CD1c-positive myeloid dendritic cell (primary cell): ENCODE measurements around the gene MICA.
A peak's percentile ranks its signal among the peaks of the same experiment; 100 is the strongest.

ENCODE experiments used
- DNase-seq: peaks from one replicate; pipeline ENCODE4 v3.0.0-alpha.2; 2016; ENCODE audit errors: extremely low spot score

MICA gene

GRCh38 chr6:31460361-31461025, 57.1 kb downstream of the MICA start:
- DNase-seq, result no peak

GRCh38 chr6:31462026-31462963, 58.9 kb downstream of the MICA start:
- no peak for DNase-seq

DNA sequence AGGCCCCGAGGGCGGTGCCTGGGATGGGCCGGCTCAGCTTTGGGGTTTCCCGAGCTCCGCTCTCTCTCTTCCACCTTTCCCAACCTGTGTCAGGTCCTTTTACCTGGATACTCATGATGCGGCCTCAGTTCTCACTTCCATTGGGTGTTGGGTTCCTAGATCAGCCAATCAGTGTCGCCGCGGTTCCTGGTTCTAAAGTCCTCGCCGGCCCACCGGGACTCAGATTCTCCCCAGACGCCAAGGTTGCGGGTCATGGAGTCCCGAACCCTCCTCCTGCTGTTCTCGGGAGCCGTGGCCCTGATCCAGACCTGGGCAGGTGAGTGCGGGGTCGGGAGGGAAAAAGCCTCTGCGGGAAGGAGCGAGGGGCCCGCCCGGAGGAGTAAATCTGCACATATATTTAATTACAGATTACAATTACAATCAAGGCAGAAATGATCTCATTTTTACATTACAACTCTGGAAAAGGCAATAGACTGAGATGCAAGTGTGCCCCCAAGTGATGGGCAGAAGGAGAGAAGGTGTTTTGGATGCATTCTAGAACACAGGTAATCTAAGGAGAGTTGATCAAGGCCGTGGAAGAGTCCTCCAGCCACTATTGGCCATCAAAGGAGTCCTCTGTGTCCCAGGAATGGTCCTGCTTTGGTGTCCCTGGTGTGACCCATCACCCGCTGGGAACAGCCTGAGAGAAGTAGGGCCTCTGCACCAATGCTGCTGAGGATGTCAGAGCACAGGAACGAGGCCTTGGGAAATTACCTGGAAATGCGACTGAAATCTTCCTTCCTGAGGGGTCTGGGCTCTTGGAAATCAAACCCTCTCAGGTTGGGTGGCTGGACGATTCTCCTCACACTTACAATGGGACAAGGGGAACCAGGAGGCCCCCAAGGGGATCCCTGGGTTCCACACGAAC, 59.8 kb downstream of the MICA start:
- DNase-seq, result peak; percentile 95

- no peak for DNase-seq
Measured at GRCh38 chr6:31464252-31465184, 61.1 kb downstream of the MICA start.
